Adrenal gland (tissue), 12 donors: ENCODE results near the gene GP5. TPM values are rescaled to one million over a fixed set of nuclear protein-coding genes. Genes with fewer than 3 reads are reported as not detected.

Experiments used
- DNase-seq, 7 donors: peaks; one replicate each; pipeline ENCODE4 v3.0.0-alpha.2; 2019 to 2020
- H3K27ac ChIP-seq, 5 donors: fragments of 200-600 bp; sonication (generic) in 4 of 5; 1 replicate in 3 of 5; 2 replicates in 2 of 5; pipeline versions ENCODE4 v1.5.1 to v1.8.0; 2016 to 2020; ENCODE audit warnings: mild to moderate bottlenecking in 1 of 5
- H3K27me3 ChIP-seq: fragments of 200-600 bp; 2 replicates; pipeline ENCODE4 v1.8.0; 2021
- H3K36me3 ChIP-seq, 2 donors: fragments of 200-600 bp; replicated peaks in 1 of 2; 1 replicate in 1 of 2; 2 replicates in 1 of 2; pipeline versions ENCODE4 v1.5.1 to v1.8.0; 2018 to 2022
- H3K4me1 ChIP-seq, 2 donors: fragments of 200-600 bp; replicated peaks in 1 of 2; 1 replicate in 1 of 2; 2 replicates in 1 of 2; pipeline versions ENCODE4 v1.5.1 to v1.8.0; 2018 to 2021
- H3K4me3 ChIP-seq, 4 donors: fragments of 200-600 bp; sonication (generic) in 3 of 4; one replicate each; pipeline ENCODE4 v1.5.1; 2016 to 2018
- H3K9me3 ChIP-seq, 3 donors: fragments of 200-600 bp; sonication (generic) in 1 of 3; replicated peaks in 1 of 3; 1 replicate in 2 of 3; 2 replicates in 1 of 3; pipeline versions ENCODE4 v1.5.1 to v1.8.0; 2016 to 2021
- POLR2A ChIP-seq, 2 donors: fragments of 450-650 bp; IDR thresholded peaks; one replicate each; pipeline ENCODE4 v1.6.1; 2017; ENCODE audit warnings: antibody characterized with exemption in 2 of 2, mild to moderate bottlenecking in 2 of 2, moderate library complexity in 1 of 2
- WGBS, 4 donors: extraction: QIAGEN DNeasy Blood & Tissue Kit in 2 of 4; methylation state at CpG; one replicate each; pipeline versions ENCODE4 v1.1.5 to v1.1.7; 2013 to 2017; 5-methylcytosine and 5-hydroxymethylcytosine counted together
- intact Hi-C, 2 donors: fragments of 100-400 bp; cut with DNase I; formaldehyde crosslinking; loops; one replicate each; pipeline versions ENCODE4 v1.14.1 to v1.15.0; 2022 to 2023
- polyA plus RNA-seq, 3 donors: library from polyadenylated mRNA; stranded (reverse); fragments of 200-250 nt in 2 of 3; fragments of 350-450 nt in 1 of 3; fragmentation: Illumina TruSeq in 1 of 3; extraction: RNeasy Lipid Tissue Mini Kit (QIAGEN cat#74804) in 1 of 3; gene quantifications; one replicate each; pipeline ENCODE4 v1.2.3, GENCODE V29; 2013 to 2014
- total RNA-seq, 9 donors: library from RNA; depleted of rRNA in 4 of 9; stranded (reverse); fragments of >200 nt in 4 of 9; fragments of 120-200 nt in 1 of 9; fragmentation: NEBNext Ultra II Directional in 1 of 9; extraction: Animal tissue kit (Norgen Biotek cat#: 25700) in 1 of 9; gene quantifications; one replicate each; pipeline versions ENCODE4 v1.1.0 to v1.2.4, GENCODE V29; 2013 to 2023
- TF ChIP-seq, protein P1 (sequence below), 6 experiments: fragments of 450-650 bp in 4 of 6; fragments of 200-600 bp in 2 of 6; sonication (generic) in 1 of 6; IDR thresholded peaks; 1 replicate in 5 of 6; 2 replicates in 1 of 6; pipeline versions ENCODE4 v1.5.1 to v1.8.0; 2016 to 2021; ENCODE audit warnings: antibody characterized with exemption in 6 of 6, mild to moderate bottlenecking in 2 of 6, moderate library complexity in 1 of 6
- donor health status: healthy with polysubstance abuse.
- donor health status: Bipolar disorder and iron deficiency.
- donor health status: DM: yes; HTN: yes; CAD: no.
- donor health status: DM: no; HTN: no; CAD: no.
- donor health status: DM: no; HTN: no; CAD: no.
- donor health status: DM: yes; HTN: yes; CAD: no.

Gene GP5
- total and polyA plus RNA-seq, 12 donors = 0.08 to 0.28 (median 0.11) TPM; not detected in 9

DNA sequence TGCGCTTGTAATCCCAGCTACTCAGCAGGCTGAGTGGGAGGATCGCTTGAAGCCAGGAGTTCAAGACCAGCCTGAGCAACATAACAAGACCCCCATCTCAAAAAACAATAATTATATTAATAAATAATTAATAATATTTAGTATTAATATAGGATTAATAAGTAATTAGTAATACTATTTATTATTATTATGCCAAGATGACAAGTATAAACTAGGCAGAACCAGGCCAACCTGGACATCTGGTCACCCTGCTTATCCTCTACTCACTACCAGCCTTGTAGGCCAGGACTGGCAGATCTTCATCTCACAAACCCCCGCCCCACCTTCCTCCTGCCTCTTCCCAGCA lies 48.4 kb downstream of the GP5 start:
- Histone ChIP-seq H3K36me3 (no peaks in the 10 kb centered on the region), H3K9me3 (no peaks in the 10 kb centered on the region), H3K4me3 (no peak overlapping the region), H3K27ac (no peak overlapping the region), H3K27me3 (no peaks in the 10 kb centered on the region), H3K4me1 (no peaks in the 10 kb centered on the region)
- WGBS, 4 donors = 62 to 88% (median 85%) methylated on average over 3 of the region's 3 CpGs
- intact Hi-C loops = no loop called here
- no peak for DNase-seq
- TF ChIP-seq, protein P1, sequence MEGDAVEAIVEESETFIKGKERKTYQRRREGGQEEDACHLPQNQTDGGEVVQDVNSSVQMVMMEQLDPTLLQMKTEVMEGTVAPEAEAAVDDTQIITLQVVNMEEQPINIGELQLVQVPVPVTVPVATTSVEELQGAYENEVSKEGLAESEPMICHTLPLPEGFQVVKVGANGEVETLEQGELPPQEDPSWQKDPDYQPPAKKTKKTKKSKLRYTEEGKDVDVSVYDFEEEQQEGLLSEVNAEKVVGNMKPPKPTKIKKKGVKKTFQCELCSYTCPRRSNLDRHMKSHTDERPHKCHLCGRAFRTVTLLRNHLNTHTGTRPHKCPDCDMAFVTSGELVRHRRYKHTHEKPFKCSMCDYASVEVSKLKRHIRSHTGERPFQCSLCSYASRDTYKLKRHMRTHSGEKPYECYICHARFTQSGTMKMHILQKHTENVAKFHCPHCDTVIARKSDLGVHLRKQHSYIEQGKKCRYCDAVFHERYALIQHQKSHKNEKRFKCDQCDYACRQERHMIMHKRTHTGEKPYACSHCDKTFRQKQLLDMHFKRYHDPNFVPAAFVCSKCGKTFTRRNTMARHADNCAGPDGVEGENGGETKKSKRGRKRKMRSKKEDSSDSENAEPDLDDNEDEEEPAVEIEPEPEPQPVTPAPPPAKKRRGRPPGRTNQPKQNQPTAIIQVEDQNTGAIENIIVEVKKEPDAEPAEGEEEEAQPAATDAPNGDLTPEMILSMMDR (IDR thresholded peaks at IDR 0.05) = no peak
- no peak for TF ChIP-seq POLR2A (IDR thresholded peaks at IDR 0.05)

- TF ChIP-seq, protein P1 (IDR thresholded peaks at IDR 0.05) = no peak
- TF ChIP-seq POLR2A (IDR thresholded peaks at IDR 0.05) = no peak
- Histone ChIP-seq H3K27ac (no peak overlapping the region), H3K4me1 (no peaks in the 10 kb centered on the region), H3K27me3 (no peaks in the 10 kb centered on the region), H3K36me3 (no peaks in the 10 kb centered on the region), H3K4me3 (no peak overlapping the region), H3K9me3 (no peaks in the 10 kb centered on the region)
- WGBS, 4 donors = 69 to 85% (median 82%) methylated on average over 6 of the region's 6 CpGs
- DNase-seq = no peak
- intact Hi-C loops = no loop called here
Measured at GRCh38 chr3:194348354-194348753, 50.7 kb downstream of the GP5 start.

DNA sequence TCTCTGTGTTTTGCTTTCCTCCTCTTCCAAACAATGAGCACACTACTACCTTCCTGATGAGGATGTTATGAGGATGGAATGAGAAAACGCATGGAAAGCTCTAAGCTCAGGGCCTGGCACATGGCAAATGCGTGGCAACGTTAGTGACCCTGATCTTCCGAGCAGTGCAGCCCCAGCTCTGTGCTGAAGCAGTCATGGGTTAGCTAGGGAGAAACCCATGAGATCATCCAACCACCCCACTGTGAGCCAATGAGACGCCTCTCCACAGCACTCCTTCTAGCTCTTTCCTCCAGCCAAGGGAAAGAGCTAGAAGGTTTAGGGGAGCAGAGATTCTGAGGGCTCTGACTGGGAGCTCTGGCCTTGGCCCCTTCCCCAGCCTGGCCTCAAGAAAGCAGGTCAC lies 52.4 kb downstream of the GP5 start:
- TF ChIP-seq, protein P1 (IDR thresholded peaks at IDR 0.05) = no peak
- TF ChIP-seq POLR2A (IDR thresholded peaks at IDR 0.05) = no peak
- no peaks in the 10 kb centered on the region for H3K27me3 ChIP-seq
- H3K4me3 ChIP-seq = no peak overlapping the region
- WGBS, 4 donors = 50 to 63% (median 58%) methylated on average over 4 to 5 of the region's 5 CpGs
- no peak overlapping the region for H3K27ac ChIP-seq
- H3K36me3 ChIP-seq = no peaks in the 10 kb centered on the region
- intact Hi-C loops = no loop called here
- DNase-seq = no peak
- H3K4me1 ChIP-seq = no peaks in the 10 kb centered on the region
- no peaks in the 10 kb centered on the region for H3K9me3 ChIP-seq

GRCh38 chr3:194346035-194346434 lies 53.0 kb downstream of the GP5 start:
- H3K4me1 ChIP-seq = no peaks in the 10 kb centered on the region
- 58 to 85% (median 75%) methylated on average over 5 to 9 of the region's 9 CpGs for WGBS, 4 donors
- no peaks in the 10 kb centered on the region for H3K36me3 ChIP-seq
- TF ChIP-seq, protein P1 (IDR thresholded peaks at IDR 0.05) = no peak
- TF ChIP-seq POLR2A (IDR thresholded peaks at IDR 0.05) = no peak
- DNase-seq = no peak
- intact Hi-C loops = no loop called here
- H3K27me3 ChIP-seq = no peaks in the 10 kb centered on the region
- no peak overlapping the region for H3K4me3 ChIP-seq
- no peak overlapping the region for H3K27ac ChIP-seq
- no peaks in the 10 kb centered on the region for H3K9me3 ChIP-seq

Other genes starting within 250 kb of the GP5 start
- 10 to 100 TPM in 1 of 9 donors, 1 to 10 TPM in 6, under 1 TPM in 2; 0.38 to 14.3 (median 4.1) TPM for gene CPN2, start 47.9 kb downstream of the GP5 start, total RNA-seq
- 1 to 10 TPM in 2 of 3 donors, under 1 TPM in 1; 0.32 to 4.0 (median 1.1) TPM for gene CPN2, start 47.9 kb downstream of the GP5 start, polyA plus RNA-seq
- under 1 TPM in 7 of 9 donors, not detected in 2; 0.06 to 0.31 (median 0.14) TPM for gene LRRC15, start 29.5 kb downstream of the GP5 start, total RNA-seq
- under 1 TPM; 0.05 to 0.13 (median 0.08) TPM for gene LRRC15, start 29.5 kb downstream of the GP5 start, polyA plus RNA-seq
- gene ATP13A3, start 87.7 kb upstream of the GP5 start, total RNA-seq = 100 to 1,000 TPM in 3 of 9 donors, 10 to 100 TPM in 6; 30.6 to 111 (median 79.0) TPM
- gene ATP13A3, start 87.7 kb upstream of the GP5 start, polyA plus RNA-seq = 10 to 100 TPM; 17.6 to 43.2 (median 22.6) TPM
- gene TMEM44, start 234.2 kb upstream of the GP5 start, total RNA-seq = 1 to 10 TPM; 3.1 to 9.5 (median 7.2) TPM
- 10 to 100 TPM in 2 of 3 donors, 1 to 10 TPM in 1; 1.3 to 20.4 (median 15.6) TPM for gene TMEM44, start 234.2 kb upstream of the GP5 start, polyA plus RNA-seq